GM21825 (cell line): ENCODE measurements around the gene PRAMEF1.
"Not testable (repeated sequence)": the region's sequence is repeated elsewhere in the genome, so short reads cannot be mapped to it uniquely, and the experiment has no call there.

Source experiments
- ATAC-seq: cut with Tn5 transposase; IDR thresholded peaks from one replicate; pipeline ENCODE4 v1.9.1; 2021; ENCODE audit warnings: mild to moderate bottlenecking, moderate library complexity; ENCODE audit not compliant: unreplicated experiment

PRAMEF1 gene

DNA sequence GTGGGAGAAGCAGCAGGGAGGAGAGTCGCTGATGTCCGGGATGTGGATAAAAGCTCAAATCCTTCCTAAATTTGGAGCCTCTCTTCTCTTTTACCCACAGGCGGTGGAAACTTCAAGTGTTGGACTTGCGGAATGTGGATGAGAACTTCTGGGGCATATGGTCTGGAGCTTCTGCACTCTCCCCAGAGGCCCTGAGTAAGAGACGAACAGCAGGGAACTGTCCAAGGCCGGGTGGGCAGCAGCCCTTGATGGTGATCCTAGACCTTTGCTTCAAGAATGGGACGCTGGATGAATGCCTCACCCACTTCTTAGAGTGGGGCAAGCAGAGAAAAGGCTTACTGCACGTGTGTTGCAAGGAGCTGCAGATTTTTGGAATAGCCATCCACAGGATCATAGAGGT is 15.8 kb upstream of the PRAMEF1 start:
- no peak for ATAC-seq

DNA sequence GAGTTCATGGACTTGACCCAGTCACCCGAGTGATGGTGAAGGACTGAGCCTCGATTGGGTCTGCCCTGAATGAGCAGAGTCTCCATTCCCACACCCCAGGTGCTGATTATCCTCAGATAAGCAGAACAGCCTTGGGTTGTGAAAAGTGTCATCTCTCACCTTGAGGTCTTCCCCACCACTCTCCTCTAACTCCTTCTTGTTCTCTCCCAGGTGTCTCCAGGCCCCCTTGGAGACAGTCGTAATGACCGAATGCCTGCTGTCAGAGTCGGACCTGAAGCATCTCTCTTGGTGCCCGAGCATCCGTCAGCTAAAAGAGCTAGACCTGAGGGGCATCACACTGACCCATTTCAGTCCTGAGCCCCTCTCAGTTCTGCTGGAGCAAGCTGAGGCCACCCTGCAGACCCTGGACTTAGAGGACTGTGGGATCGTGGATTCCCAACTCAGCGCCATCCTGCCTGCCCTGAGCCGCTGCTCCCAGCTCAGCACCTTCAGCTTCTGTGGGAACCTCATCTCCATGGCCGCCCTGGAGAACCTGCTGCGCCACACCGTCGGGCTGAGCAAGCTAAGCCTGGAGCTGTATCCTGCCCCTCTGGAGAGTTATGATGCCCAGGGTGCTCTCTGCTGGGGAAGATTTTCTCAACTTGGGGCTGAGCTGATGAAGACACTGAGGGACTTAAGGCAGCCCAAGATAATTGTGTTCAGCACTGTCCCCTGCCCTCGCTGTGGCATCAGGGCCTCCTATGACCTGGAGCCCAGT is 14.2 kb upstream of the PRAMEF1 start:
- no peak for ATAC-seq

DNA sequence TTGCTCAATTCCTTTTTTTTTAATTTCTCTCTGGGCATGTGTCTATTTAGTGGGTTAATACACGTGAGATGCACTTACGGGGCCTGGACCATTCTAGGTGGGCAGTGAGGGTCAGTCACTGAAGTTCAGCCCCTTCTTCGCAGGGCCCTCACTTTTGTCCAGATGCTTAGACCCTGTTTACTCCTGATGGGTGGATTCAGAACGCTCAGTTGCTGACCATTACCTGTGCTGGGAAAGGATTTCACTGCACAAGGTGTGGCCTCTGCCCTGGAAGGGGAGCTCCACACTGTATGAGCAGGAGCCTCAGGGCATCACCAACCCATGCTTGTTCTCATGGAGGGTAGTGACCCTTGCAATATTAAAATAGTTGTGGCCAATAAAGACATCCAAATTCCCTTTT is 13.1 kb upstream of the PRAMEF1 start:
- no peak for ATAC-seq

DNA sequence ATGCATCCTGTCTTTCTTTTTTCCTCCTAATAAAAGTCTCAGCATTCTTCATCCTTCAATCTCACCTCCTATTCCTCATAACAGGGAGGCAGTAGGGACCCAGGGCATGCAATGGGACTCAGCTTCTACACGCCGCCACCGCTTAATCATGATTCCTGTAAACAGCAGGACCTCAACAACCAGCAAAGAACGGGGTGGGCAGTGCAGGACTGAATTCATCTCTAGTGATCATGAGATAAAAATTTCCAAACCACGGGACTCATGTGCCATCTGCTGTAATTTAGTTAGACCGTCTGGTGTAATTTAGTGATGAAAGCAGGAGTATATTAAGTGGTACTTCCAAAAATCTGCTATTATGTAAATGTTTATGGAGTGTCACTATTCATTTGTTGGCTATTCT is 12.3 kb upstream of the PRAMEF1 start:
- no peak for ATAC-seq

DNA sequence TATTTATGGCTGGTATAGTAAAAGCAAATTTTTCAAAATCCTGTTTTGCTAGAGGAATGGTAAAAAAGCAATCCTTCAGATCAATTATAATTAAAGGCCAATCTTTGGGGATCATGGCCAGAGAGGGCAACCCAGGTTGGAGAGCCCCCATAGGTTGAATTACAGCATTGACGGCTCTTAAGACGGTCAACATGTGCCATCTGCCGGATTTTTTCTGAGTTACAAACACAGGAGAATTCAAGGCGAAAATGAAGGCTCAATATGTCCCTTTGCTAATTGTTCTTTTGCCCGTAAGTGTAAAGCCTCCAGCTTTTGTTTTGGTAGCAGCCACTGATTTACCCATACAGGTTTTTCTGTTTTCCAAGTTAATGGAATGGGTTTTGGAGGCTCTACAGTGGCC is 9.7 kb upstream of the PRAMEF1 start:
- ATAC-seq = not testable (repeated sequence)

DNA sequence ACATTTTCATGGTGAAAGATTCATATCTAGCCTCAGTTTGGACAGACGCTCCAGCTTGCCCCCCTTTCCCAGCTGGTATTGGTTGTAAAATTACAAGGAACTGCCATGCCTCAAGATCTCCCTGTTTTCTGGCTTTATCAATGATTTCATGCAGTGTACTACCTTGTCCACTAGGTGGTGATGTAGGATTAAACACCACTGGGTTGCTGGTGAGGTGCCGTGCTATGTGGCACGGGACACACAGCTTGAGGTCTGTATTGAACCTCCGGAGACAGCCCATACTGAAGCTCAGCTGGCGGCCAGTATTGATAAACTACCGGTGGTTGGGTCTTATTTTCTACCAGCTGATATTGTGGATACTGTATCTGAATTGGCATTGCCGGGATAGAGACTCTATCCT is 7.4 kb upstream of the PRAMEF1 start:
- not testable (repeated sequence) for ATAC-seq

DNA sequence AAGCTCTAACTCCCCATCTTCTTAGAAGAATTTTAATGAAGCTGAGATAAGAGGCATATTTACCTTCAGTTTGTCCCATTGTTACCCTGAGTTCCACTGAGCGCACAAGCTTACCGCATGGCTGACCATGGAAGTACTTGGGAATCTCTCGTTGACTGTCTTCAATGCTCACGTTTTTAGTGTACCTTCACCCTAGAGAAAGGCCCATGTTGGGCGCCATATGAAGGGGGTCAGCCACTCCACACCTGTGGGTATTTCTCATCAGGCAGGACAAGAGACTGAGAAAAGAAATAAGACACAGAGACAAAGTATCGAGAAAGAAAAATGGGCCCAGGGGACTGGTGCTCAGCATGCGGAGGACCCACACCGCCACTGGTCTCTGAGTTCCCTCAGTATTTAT is 6.5 kb upstream of the PRAMEF1 start:
- ATAC-seq = not testable (repeated sequence)

DNA sequence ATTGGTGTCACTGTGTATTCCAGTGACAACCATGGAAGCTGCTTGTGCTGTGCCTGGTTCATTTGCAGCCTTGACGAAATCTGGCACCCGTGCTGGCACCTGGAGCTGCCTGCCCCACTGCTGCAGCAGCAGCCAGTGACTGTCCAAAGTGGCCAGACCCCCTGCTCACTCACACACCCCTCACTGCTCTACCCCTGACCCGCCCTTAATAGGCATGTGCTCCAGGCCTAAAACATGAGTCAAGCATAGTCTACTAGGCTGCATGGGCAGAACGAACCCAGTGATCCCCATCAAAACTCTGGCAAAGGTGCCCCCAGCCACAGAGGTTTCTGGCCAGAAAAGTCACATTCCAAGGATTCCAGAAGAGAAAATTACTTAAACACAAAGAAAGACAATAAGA is 7.7 kb downstream of the PRAMEF1 start:
- ATAC-seq = no peak

DNA sequence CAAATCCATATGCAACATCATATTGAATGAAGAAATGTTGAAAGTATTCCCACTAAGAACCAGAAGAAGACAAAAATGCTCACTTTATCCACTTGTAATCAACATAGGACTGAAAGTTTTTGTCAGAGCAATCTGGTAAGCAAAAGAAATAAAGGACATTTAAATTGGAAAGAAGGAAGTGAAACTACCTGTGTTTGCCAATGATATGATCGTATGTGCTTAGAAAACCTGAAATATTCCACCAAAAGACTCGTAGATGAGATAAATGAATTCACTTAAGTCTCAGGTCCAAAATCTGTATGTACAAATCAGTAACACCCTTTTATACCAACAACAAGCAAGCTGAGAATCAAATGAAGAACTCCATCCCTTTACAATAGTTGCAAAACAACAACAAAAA is 8.5 kb downstream of the PRAMEF1 start:
- ATAC-seq = no peak

DNA sequence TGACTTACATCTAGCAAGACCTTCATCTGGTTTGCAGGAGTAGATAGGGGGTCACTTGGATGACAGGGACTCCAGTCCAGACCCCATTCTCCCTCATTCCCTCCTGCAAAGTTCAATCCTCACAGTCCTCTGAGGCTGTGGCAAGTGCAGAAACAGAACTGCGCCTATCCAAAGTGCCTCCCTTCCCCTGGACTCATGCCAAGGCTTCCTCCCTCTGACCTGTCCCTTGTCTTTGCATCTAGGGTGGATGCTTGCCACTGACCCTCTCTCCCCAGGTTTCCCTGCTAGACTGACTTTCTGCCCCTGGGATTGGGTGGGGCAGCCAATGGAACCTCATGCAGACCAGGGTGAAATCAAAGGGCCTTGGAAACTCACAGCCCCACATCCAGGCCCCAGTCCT is 18.7 kb downstream of the PRAMEF1 start:
- no peak for ATAC-seq

DNA sequence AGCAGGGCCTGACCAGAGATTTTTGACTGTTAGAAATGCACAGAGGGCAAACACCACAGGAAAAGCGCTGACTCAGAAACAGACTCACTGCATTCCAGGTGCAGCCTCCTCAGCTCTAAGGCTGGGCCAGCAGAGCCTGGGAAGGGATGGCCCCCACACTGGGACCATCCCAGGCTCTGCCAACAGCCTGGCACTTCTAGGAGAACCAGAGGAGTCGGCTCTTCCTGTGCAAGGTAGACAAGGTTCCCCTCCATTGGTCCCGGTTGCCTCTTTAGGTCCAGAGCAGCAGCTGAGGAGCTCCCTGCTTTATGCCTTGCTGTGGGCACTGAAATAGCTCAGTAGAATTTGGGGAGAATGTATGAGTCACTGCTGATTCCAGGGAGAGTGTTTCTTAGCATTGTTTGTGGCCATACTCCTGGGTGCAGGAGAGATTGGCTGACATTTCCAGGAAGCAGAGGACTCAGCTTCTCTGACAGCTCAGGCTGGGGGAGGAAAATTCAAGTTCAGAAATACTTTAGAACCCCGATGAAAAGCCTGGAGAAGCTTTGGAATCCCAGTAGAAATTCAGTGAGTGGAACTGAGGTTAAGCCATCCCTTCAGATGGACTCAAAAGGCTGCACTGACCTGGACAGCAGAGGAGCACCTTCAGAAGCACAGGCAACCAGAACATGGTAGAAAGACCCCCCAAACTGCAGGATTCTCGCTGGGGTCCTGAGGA is 19.7 kb downstream of the PRAMEF1 start:
- no peak for ATAC-seq

DNA sequence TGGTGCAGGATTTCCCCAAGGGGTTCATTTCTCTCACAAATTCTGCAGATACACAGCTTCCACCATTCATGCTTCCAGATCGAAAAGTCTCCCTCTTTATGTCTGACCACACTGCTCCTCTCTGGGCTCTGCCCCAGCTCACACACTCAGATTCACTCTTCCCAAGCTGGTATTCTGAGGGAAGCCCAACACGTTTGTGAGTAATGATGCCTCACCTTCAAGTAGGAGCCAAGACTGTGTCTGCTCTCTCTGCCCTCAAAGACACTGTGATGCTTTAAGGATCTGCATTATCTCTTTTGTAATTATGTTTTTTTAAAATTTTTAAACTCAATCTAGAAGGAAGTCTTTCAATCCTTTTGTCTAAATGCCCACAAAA is 20.2 kb downstream of the PRAMEF1 start:
- no peak for ATAC-seq

DNA sequence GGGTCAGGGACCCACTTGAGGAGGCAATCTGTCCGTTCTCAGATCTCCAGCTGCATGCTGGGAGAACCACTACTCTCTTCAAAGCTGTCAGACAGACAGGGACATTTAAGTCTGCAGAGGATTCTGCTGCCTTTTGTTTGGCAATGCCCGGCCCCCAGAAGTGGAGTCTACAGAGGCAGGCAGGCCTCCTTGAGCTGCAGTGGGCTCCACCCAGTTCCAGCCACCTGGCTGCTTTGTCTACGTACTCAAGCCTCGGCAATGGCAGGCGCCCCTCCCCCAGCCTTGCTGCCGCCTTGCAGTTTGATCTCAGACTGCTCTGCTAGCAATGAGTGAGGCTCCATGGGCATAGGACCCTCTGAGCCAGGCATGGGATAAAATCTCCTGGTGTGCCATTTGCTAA is 27.9 kb downstream of the PRAMEF1 start:
- ATAC-seq = not testable (repeated sequence)

DNA sequence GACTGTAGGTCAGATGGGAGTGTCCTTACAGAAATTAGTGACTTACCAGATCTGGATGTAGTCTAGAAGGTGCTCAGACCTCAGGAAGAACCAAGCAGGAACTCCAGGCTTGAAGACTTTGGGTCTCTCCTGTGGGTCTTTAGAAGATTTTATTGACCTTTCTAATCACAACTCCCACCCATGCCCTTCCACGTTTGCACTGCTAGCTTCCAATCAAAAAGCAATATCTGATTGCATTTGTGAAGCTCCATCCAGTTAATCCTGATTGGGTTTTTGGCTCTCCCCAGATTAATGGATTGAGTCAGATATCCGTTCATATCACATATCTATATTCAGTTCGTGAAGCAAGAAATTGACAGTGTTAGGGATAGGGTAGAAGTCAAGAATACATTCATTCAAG is 40.1 kb downstream of the PRAMEF1 start, which contains the start of gene PRAMEF11:
TSS of gene PRAMEF11 (minus strand) at position 101 of the 400 bp plus-strand sequence. CDS start 2,621 bp downstream, outside the sequence.
- not testable (repeated sequence) for ATAC-seq

DNA sequence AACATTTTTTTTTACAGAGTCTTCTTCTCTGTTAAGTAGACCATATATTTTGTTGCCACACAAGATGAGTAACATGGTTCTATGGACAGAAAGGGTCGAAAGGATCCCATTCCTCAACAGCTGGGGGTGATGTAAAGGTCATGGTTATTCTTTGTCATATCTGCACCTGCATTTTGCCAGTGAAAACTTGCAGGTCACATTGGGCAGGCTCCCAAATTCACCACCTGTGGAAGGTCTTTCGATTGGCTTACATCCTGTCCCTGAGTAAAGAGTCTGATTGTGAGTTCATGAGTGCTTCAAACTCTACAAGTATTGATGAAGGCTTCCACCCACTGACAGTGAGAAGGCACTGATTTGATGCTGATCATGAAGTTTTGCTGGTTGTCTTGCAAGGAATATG is 42.1 kb downstream of the PRAMEF1 start:
- ATAC-seq = not testable (repeated sequence)
